Suprapubic skin (tissue), 4 donors: ENCODE results near the gene ANKRD24.
"Not testable (repeated sequence)": the region's sequence is repeated elsewhere in the genome, so short reads cannot be mapped to it uniquely, and the experiment has no call there.

ENCODE experiments used
- CTCF ChIP-seq, 2 donors: fragments of 200-600 bp in 1 of 2; fragments of 450-650 bp in 1 of 2; sonication (generic) in 1 of 2; IDR thresholded peaks; one replicate each; pipeline ENCODE4 v1.5.1; 2016 to 2019; ENCODE audit warnings: antibody characterized with exemption in 2 of 2, mild to moderate bottlenecking in 1 of 2, moderate library complexity in 1 of 2
- EP300 ChIP-seq: sonication (generic); formaldehyde crosslinking; IDR thresholded peaks from one replicate; pipeline ENCODE4 v1.6.1; 2017; ENCODE audit warnings: antibody characterized with exemption
- POLR2AphosphoS5 ChIP-seq, 3 donors: sonication (generic); formaldehyde crosslinking; IDR thresholded peaks; one replicate each; pipeline ENCODE4 v1.6.1; 2017; ENCODE audit warnings: antibody characterized with exemption in 3 of 3

GRCh38 chr19:4157971-4158370 is 24.5 kb upstream of the ANKRD24 start:
- TF ChIP-seq CTCF (IDR thresholded peaks at IDR 0.05); EP300; POLR2AphosphoS5 (IDR thresholded peaks at IDR 0.05): not testable (repeated sequence)
